GM23248 (cell line): Measurements from ENCODE around the gene RUNDC3A. TPM values are rescaled to one million over a fixed set of nuclear protein-coding genes. Genes with fewer than 3 reads are reported as not detected.

Source experiments
- DNase-seq: peaks from one replicate; pipeline ENCODE4 v3.0.0-alpha.2; 2015
- H2AFZ ChIP-seq: fragments of 200-600 bp; sonication (generic); 2 replicates; pipeline ENCODE4 v1.6.1; 2016; ENCODE audit warnings: antibody characterized with exemption
- H3F3A ChIP-seq: fragments of 200-600 bp; sonication (generic); 2 replicates; pipeline ENCODE4 v1.6.1; 2016; ENCODE audit warnings: mild to moderate bottlenecking, antibody characterized with exemption, mixed run types; ENCODE audit not compliant: insufficient read depth
- H3K27ac ChIP-seq: fragments of 200-600 bp; sonication (generic); 2 replicates; pipeline ENCODE4 v1.5.1; 2016; ENCODE audit warnings: mild to moderate bottlenecking
- H3K27me3 ChIP-seq: fragments of 200-600 bp; sonication (generic); replicated peaks from 2 replicates; pipeline ENCODE4 v1.6.1; 2016; ENCODE audit warnings: mild to moderate bottlenecking; ENCODE audit not compliant: insufficient read depth
- H3K36me3 ChIP-seq: fragments of 200-600 bp; sonication (generic); 2 replicates; pipeline ENCODE4 v1.6.1; 2016; ENCODE audit warnings: low read depth, mild to moderate bottlenecking
- H3K4me1 ChIP-seq: fragments of 200-600 bp; sonication (generic); 2 replicates; pipeline ENCODE4 v1.6.1; 2016; ENCODE audit warnings: mild to moderate bottlenecking; ENCODE audit not compliant: insufficient read depth
- H3K4me2 ChIP-seq: fragments of 200-600 bp; sonication (generic); one replicate; pipeline ENCODE4 v1.6.1; 2016; ENCODE audit warnings: mild to moderate bottlenecking; ENCODE audit not compliant: unreplicated experiment
- H3K4me3 ChIP-seq: fragments of 200-600 bp; sonication (generic); 2 replicates; pipeline ENCODE4 v1.5.1; 2016; ENCODE audit warnings: mild to moderate bottlenecking
- H3K79me2 ChIP-seq: fragments of 200-600 bp; sonication (generic); 2 replicates; pipeline ENCODE4 v1.6.1; 2016; ENCODE audit warnings: mild to moderate bottlenecking; ENCODE audit not compliant: insufficient read depth
- H3K9ac ChIP-seq: fragments of 200-600 bp; sonication (generic); 2 replicates; pipeline ENCODE4 v1.6.1; 2016; ENCODE audit warnings: mild to moderate bottlenecking
- H3K9me2 ChIP-seq: fragments of 200-600 bp; sonication (generic); 2 replicates; pipeline ENCODE4 v1.6.1; 2016; ENCODE audit warnings: mixed run types, mild to moderate bottlenecking, moderate library complexity; ENCODE audit not compliant: insufficient read depth
- H3K9me3 ChIP-seq: fragments of 200-600 bp; sonication (generic); one replicate; pipeline ENCODE4 v1.6.1; 2017; ENCODE audit warnings: low read depth
- H4K20me1 ChIP-seq: fragments of 200-600 bp; sonication (generic); 2 replicates; pipeline ENCODE4 v1.6.0; 2016; ENCODE audit not compliant: insufficient read depth
- EZH2 ChIP-seq: fragments of 200-600 bp; sonication (generic); IDR thresholded peaks from 2 replicates; pipeline ENCODE4 v1.6.1; 2018; ENCODE audit warnings: antibody characterized with exemption, mild to moderate bottlenecking; ENCODE audit not compliant: insufficient read depth, poor library complexity, severe bottlenecking
- EZH2phosphoT487 ChIP-seq: fragments of 200-600 bp; sonication (generic); IDR thresholded peaks from 2 replicates; pipeline ENCODE4 v1.6.1; 2018; ENCODE audit warnings: antibody characterized with exemption, moderate library complexity, mild to moderate bottlenecking, low read depth; ENCODE audit not compliant: insufficient read depth
- WGBS, 2 experiments: methylation state at CpG; one replicate each; pipeline ENCODE4 v1.1.6; 2015 to 2017; ENCODE audit warnings: low lambda C conversion rate in 2 of 2, low coverage in 1 of 2; ENCODE audit errors: missing lambda C conversion rate in 2 of 2; 5-methylcytosine and 5-hydroxymethylcytosine counted together
- in situ Hi-C: fragments of 300-500 bp; cut with MboI; formaldehyde crosslinking; loops from 2 replicates; pipeline ENCODE4 v1.15.0; 2020
- polyA plus RNA-seq: library from polyadenylated mRNA; unstranded; fragments of >200 nt; fragmentation: Nextera tagmentation; extraction: Ambion mirVana; gene quantifications from 2 replicates; pipeline ENCODE4 v1.2.1, GENCODE V29; 2016
- total RNA-seq: library from RNA; depleted of rRNA; stranded (reverse); fragments of >200 nt; shearing (Covaris generic); gene quantifications from 2 replicates; pipeline ENCODE4 v1.2.3, GENCODE V29; 2014

The RUNDC3A gene
- total and polyA plus RNA-seq, 2 experiments from 2014 or later: 0.11 to 0.24 TPM

- no peak overlapping the region for H2AFZ ChIP-seq
- no peaks in the 10 kb centered on the region for H3K9me2 ChIP-seq
- DNase-seq: no peak
- in situ Hi-C loops: no loop called here
- peaks cover 19% of the 10 kb centered on the region; the same call in 1 of the 2 replicates for H3K27me3 ChIP-seq
- H3K4me2 ChIP-seq: no peak overlapping the region
- H3K9me3 ChIP-seq: no peaks in the 10 kb centered on the region
- no peak overlapping the region for H3K27ac ChIP-seq
- H3K36me3 ChIP-seq: no peaks in the 10 kb centered on the region
- TF ChIP-seq EZH2: no peak
- H3K4me3 ChIP-seq: no peak overlapping the region
- no peaks in the 10 kb centered on the region for H4K20me1 ChIP-seq
- WGBS, 2 experiments: 64 to 65% methylated on average over 2 of the region's 2 CpGs
- no peak overlapping the region for H3K9ac ChIP-seq
- no peaks in the 10 kb centered on the region for H3K4me1 ChIP-seq
- H3F3A ChIP-seq: no peaks in the 10 kb centered on the region
- no peaks in the 10 kb centered on the region for H3K79me2 ChIP-seq
Observed at GRCh38 chr17:44310188-44310587, 1.8 kb downstream of the RUNDC3A start.

DNA sequence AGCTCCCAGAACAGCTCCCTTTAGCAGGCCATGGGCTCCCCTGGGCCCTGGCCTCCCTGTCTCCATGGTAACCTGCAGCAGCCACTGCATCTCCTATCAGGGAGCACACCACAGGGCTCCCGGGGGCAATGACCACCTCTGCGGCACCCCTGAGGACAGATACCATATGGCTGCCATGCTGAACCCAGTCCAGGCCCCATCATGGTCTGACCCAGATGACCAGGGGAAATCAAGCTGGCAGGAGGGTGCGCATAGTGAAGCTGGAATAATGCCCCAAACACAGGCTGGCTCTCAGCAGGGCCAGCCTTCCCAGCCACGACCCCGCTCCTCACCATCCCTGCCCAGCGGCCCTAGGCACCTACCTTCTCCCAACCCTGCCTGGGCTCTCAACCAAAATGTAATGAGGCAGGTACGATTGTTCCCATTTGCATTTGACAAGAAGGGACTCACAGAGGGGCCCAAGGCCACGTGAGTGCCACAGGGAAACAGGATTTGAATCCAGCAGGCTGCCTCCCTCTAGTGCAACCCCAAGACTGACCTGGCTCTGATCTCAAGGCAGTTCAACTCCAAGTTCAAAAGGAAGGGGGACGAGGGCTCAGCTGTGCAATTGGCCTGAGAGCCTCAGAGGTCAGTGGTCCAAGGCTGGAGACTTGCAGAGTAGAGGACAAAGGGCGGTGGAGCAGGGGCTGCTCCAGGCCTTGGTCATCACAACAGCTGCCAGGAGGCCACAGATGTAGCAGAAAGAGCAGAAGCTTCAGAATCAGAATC, 2.4 kb downstream of the RUNDC3A start:
- Histone ChIP-seq H2AFZ (no peak overlapping the region), H3K9me3 (no peaks in the 10 kb centered on the region), H4K20me1 (no peaks in the 10 kb centered on the region), H3K36me3 (no peaks in the 10 kb centered on the region), H3K9ac (no peak overlapping the region), H3K79me2 (no peaks in the 10 kb centered on the region), H3K4me3 (no peak overlapping the region), H3K4me2 (no peak overlapping the region), H3K27me3 (peaks cover 22% of the 10 kb centered on the region), H3K27ac (no peak overlapping the region), H3F3A (no peaks in the 10 kb centered on the region), H3K4me1 (no peaks in the 10 kb centered on the region), H3K9me2 (no peaks in the 10 kb centered on the region)
- in situ Hi-C loops: no loop called here
- DNase-seq: no peak
- WGBS, 2 experiments: 67 to 69% methylated on average over 10 of the region's 10 CpGs
- TF ChIP-seq EZH2phosphoT487: no peak
- no peak for TF ChIP-seq EZH2

DNA sequence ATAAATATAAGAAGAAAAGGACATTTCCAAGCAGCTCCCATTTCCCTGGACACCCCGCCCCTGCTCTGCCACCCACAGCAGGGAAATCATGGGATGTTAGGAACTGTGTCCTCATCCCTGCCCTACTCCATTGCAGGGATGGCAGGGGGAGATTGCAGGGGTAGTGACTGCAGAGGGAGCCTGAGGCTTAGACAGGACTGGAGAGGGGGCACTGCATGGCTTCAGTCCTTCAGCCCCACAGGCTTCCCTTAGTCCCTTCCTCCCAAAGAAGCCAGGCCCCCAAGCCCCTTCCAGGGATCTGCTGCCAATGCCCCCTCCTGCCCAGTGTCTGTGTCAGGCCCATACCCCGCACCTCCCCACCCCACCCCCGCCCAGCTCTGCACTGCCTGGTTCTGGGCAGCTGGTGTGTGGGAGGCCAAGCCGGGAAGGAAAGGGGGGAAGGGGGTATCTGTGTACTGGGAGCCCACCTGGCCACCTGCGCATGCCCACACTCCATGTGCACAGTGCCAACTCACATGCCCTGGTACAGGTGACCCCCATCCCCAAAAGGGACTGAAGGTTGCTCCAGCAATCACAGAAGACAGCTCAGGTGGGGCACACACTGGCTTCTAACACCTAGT, 3.3 kb downstream of the RUNDC3A start:
- in situ Hi-C loops: no loop called here
- H3K4me2 ChIP-seq: no peak overlapping the region
- no peak overlapping the region for H3K9ac ChIP-seq
- no peaks in the 10 kb centered on the region for H3K4me1 ChIP-seq
- H4K20me1 ChIP-seq: no peaks in the 10 kb centered on the region
- no peak overlapping the region for H2AFZ ChIP-seq
- no peaks in the 10 kb centered on the region for H3K36me3 ChIP-seq
- 67 to 81% methylated on average over 3 to 5 of the region's 5 CpGs for WGBS, 2 experiments
- no peaks in the 10 kb centered on the region for H3K9me2 ChIP-seq
- TF ChIP-seq EZH2phosphoT487: no peak
- no peak for TF ChIP-seq EZH2
- H3K27me3 ChIP-seq: peaks cover 27% of the 10 kb centered on the region
- H3K4me3 ChIP-seq: no peak overlapping the region
- H3F3A ChIP-seq: no peaks in the 10 kb centered on the region
- no peak overlapping the region for H3K27ac ChIP-seq
- H3K9me3 ChIP-seq: no peaks in the 10 kb centered on the region
- H3K79me2 ChIP-seq: no peaks in the 10 kb centered on the region
- DNase-seq: no peak

DNA sequence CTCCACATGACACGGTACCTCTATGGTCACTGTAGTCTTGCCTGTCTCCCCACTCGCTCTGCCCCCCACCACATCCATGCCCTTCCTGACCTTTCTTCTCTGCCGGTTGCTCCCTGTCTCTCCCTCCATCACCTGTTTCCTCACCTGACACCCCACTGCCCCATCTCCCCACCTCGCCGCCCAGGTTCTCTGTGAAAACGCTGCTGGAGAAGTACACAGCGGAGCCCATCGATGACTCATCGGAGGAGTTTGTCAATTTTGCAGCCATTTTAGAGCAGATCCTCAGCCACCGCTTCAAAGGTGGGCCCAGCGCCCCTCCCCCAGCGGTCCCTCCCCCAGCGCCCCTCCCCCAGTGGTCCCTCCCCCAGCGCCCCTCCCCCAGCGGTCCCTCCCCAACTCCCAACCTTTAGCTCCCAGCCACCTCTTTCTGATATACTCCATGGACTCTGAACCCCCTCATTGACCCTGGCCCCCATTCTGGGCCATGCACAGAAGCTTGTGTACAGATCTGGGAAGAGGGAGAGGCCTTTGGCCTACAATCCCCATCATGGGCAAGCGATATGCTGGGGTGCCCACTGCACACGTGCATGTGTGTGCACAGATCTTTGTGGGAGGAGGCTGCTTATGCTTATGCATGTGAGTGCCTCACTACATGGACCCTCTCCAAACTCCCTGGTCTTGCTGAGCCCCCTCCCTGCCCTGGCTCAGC, 4.1 kb downstream of the RUNDC3A start:
- Histone ChIP-seq H3K27ac (no peak overlapping the region), H3K9me3 (no peaks in the 10 kb centered on the region), H2AFZ (no peak overlapping the region), H3K36me3 (no peaks in the 10 kb centered on the region), H3K27me3 (peaks cover 19% of the 10 kb centered on the region), H3K79me2 (no peaks in the 10 kb centered on the region), H4K20me1 (no peaks in the 10 kb centered on the region), H3K4me2 (no peak overlapping the region), H3F3A (no peaks in the 10 kb centered on the region), H3K4me1 (no peaks in the 10 kb centered on the region), H3K9ac (no peak overlapping the region), H3K9me2 (no peaks in the 10 kb centered on the region), H3K4me3 (no peak overlapping the region)
- DNase-seq: no peak
- in situ Hi-C loops: no loop called here
- WGBS, 2 experiments: 50 to 65% methylated on average over 8 to 17 of the region's 17 CpGs
- TF ChIP-seq EZH2 (no peak), EZH2phosphoT487 (no peak)
